Activated naive CD8-positive, alpha-beta T cell treated with anti-CD3 and anti-CD28 coated beads, Interleukin-2, amount 10 ng/mL, durations not matched to agents 7 days and 5 days (primary cell): ENCODE results near the gene RAB36. TPM values are rescaled to one million over a fixed set of nuclear protein-coding genes. Genes with fewer than 3 reads are reported as not detected.
A peak's percentile ranks its signal among the peaks of the same experiment; 100 is the strongest.

Experiments
- ATAC-seq: fragments of 150-1000 bp; cut with Tn5 transposase; one replicate; pipeline ENCODE4 v1.10.0; 2021; ENCODE audit warnings: low read depth, moderate library complexity
- POLR2A ChIA-PET: fragments of 350-600 bp; sonication (Branson Sonifier 250); formaldehyde crosslinking; loops from one replicate; lab custom pipeline; 2021; ENCODE audit warnings: antibody characterized with exemption; lab: Charles Lee
- DNase-seq: peaks from one replicate; pipeline ENCODE4 v3.0.0; 2021
- H3K27ac Mint-ChIP-seq: one replicate; pipeline ENCODE4 v1.8.0; 2022; ENCODE audit warnings: mild to moderate bottlenecking, mixed read lengths
- H3K27me3 Mint-ChIP-seq: one replicate; pipeline ENCODE4 v1.8.0; 2022; ENCODE audit warnings: mild to moderate bottlenecking, moderate library complexity, mixed read lengths
- H3K36me3 Mint-ChIP-seq: one replicate; pipeline ENCODE4 v1.8.0; 2021; ENCODE audit warnings: mild to moderate bottlenecking, mixed read lengths
- H3K4me1 Mint-ChIP-seq: one replicate; pipeline ENCODE4 v1.8.0; 2021; ENCODE audit warnings: mixed read lengths
- H3K4me3 Mint-ChIP-seq: one replicate; pipeline ENCODE4 v1.8.0; 2022; ENCODE audit warnings: mild to moderate bottlenecking, moderate library complexity, mixed read lengths
- H3K9me3 Mint-ChIP-seq: one replicate; pipeline ENCODE4 v1.8.0; 2021; ENCODE audit warnings: mixed read lengths
- total RNA-seq, 2 experiments: library from RNA; stranded (reverse); gene quantifications; one replicate each; pipeline ENCODE4 v1.2.3, GENCODE V29; 2021

The RAB36 gene, protein sequence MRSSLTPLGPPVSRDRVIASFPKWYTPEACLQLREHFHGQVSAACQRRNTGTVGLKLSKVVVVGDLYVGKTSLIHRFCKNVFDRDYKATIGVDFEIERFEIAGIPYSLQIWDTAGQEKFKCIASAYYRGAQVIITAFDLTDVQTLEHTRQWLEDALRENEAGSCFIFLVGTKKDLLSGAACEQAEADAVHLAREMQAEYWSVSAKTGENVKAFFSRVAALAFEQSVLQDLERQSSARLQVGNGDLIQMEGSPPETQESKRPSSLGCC
- total RNA-seq, result 1 to 10 TPM in 1 of 2 experiments, under 1 TPM in 1; 0.68 to 1.3 TPM

DNA sequence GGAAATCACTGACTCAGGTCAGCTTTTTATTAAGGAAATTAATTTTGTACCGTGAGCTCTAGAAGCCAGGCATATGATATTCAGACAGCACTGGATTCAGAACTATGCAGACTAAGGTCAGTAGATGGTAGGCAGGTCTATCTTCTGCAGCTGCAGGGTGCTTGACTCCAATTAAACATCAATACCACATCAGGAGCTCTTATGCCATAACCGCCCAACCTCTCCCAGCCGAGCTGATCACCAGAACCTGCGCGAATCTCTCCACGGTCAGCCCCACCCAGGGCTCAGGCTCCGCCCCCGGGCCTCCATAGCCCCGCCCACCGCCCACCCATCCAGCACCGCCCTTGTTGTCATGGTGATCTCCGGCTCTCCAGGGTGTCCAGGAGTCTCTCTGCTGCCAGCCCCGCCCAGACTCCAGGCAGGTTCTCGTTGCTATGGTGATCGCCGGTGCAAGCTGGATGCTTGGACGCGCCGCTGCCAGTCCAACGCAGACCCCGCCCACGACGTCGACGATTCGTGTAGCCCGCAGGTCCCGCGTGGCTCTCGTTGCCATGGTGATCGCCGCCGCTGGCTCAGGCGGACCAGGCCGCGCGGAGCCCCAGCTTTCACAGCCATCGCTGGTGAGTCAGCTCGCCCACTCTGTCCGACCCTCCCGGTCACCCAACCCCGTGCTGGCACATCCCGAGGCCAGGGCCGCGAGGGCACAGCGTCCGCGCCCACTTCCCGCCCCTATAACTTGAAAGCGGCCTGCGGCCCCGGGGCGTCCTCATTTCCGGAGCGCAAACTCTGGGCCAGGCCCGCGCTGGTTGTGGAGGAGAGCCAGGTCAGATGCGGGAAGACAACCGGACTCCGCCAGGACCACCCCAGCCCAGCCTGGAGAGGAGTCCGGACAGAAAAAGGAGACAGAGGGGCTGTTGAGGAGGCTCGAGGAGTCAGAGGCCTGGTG is at the start of gene RAB36:
RAB36 (plus strand) TSS at position 546 of the 946 bp plus-strand sequence. CDS start 1,140 bp downstream, outside the sequence.
- POLR2A ChIA-PET, result interaction anchor here (0.7 to 1.4 kb wide), 4 partner anchors 8 to 1282 kb away, joined by 3 to 6 read pairs (median 4); partner anchors contain the start of gene ADORA2A

DNA sequence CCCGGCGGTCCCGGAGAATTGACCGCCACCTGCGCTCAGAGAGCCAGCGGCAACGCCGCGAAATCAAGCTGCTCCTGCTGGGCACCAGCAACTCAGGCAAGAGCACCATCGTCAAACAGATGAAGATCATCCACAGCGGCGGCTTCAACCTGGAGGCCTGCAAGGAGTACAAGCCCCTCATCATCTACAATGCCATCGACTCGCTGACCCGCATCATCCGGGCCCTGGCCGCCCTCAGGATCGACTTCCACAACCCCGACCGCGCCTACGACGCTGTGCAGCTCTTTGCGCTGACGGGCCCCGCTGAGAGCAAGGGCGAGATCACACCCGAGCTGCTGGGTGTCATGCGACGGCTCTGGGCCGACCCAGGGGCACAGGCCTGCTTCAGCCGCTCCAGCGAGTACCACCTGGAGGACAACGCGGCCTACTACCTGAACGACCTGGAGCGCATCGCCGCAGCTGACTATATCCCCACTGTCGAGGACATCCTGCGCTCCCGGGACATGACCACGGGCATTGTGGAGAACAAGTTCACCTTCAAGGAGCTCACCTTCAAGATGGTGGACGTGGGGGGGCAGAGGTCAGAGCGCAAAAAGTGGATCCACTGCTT is 49.4 kb upstream of the RAB36 start:
- H3K27ac Mint-ChIP-seq, result no peak overlapping the region
- H3K9me3 Mint-ChIP-seq, result no peaks in the 10 kb centered on the region
- H3K4me1 Mint-ChIP-seq, result no peaks in the 10 kb centered on the region
- no peak for ATAC-seq
- no peak overlapping the region for H3K4me3 Mint-ChIP-seq
- DNase-seq, result no peak
- H3K27me3 Mint-ChIP-seq, result no peaks in the 10 kb centered on the region
- H3K36me3 Mint-ChIP-seq, result no peaks in the 10 kb centered on the region
- POLR2A ChIA-PET, result no interaction called here

More for the DNA sequence above, at the start of gene RAB36:
- Mint-ChIP-seq H3K27ac (peak within 1 kb of the TSS; percentile 54), H3K4me1 (peaks cover 28% of the 10 kb centered on the region), H3K27me3 (no peaks in the 10 kb centered on the region), H3K4me3 (peak within 1 kb of the TSS; percentile 78), H3K9me3 (no peaks in the 10 kb centered on the region), H3K36me3 (peaks cover 2% of the 10 kb centered on the region)
- peak; percentile 40 for ATAC-seq
- peak; percentile 85 for DNase-seq

DNA sequence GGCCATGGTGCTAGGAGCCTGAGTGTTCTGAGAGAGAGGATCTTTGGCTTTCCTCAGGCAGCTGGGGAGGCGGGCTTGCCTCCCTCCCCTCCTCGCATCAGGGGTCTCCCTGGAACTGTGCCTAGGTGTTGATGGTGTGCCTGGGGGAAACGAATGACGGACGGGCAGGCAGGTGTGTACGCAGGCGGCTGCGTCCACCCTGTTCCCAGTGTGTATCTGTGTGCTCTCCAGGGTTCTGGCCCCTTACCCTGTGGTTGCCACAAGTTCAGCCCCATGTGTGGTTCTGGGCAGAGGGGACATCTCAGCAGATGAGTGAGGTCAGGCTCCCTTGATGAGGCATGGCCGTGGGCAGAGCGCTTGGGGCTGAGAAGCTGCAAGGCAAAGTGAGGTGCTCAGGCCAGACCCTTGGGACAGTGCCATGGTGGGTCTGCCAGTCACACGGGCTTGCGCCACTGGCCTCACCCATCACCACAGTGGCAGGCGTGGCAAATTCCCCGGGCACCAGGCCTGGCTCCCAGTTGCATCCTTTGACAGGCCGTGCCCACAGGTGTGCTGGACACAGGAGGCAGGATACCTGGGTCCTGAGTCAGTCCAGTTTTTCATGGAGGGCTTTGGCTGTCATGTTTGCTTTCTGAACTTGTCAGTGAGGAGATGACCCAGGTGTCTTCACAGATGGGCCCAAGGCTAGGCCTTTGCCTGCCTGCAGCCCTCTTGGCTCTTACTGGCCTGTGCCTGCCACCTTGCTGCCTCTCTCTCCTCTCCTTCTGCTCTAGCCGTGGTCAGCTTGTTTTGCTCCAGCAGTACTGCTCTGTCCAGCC is 47.7 kb upstream of the RAB36 start:
- H3K36me3 Mint-ChIP-seq, result no peaks in the 10 kb centered on the region
- ATAC-seq (no peak), DNase-seq (no peak)
- H3K4me3 Mint-ChIP-seq, result no peak overlapping the region
- H3K9me3 Mint-ChIP-seq, result no peaks in the 10 kb centered on the region
- H3K4me1 Mint-ChIP-seq, result no peaks in the 10 kb centered on the region
- H3K27ac Mint-ChIP-seq, result no peak overlapping the region
- POLR2A ChIA-PET, result no interaction called here
- no peaks in the 10 kb centered on the region for H3K27me3 Mint-ChIP-seq

DNA sequence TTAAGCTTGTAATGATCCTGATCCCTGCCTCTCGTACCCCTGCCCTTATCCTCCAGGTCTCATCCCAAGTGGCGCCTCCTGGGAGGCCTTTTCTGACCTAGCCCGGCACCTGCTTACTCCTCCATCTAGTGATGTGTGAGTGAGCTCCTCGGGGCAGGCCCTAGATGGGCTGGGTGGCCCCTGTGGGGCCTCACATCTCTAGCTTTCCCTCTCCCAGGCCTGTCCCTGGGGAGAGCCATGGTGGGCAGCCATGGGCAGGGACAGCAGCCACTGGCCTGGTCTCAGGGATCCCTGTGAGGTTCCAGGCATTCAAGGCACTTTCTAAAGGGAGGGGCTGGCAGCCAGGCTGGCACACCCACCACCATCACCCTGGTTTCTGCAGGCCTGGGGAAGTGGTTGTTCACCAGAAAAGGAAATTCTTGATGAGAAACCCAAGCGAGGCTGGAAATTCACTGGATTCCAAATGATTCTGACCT is 47.0 kb upstream of the RAB36 start:
- no peak overlapping the region for H3K27ac Mint-ChIP-seq
- no peaks in the 10 kb centered on the region for H3K4me1 Mint-ChIP-seq
- no peaks in the 10 kb centered on the region for H3K36me3 Mint-ChIP-seq
- H3K27me3 Mint-ChIP-seq, result no peaks in the 10 kb centered on the region
- no peaks in the 10 kb centered on the region for H3K9me3 Mint-ChIP-seq
- no peak for DNase-seq
- H3K4me3 Mint-ChIP-seq, result no peak overlapping the region
- POLR2A ChIA-PET, result no interaction called here
- no peak for ATAC-seq

DNA sequence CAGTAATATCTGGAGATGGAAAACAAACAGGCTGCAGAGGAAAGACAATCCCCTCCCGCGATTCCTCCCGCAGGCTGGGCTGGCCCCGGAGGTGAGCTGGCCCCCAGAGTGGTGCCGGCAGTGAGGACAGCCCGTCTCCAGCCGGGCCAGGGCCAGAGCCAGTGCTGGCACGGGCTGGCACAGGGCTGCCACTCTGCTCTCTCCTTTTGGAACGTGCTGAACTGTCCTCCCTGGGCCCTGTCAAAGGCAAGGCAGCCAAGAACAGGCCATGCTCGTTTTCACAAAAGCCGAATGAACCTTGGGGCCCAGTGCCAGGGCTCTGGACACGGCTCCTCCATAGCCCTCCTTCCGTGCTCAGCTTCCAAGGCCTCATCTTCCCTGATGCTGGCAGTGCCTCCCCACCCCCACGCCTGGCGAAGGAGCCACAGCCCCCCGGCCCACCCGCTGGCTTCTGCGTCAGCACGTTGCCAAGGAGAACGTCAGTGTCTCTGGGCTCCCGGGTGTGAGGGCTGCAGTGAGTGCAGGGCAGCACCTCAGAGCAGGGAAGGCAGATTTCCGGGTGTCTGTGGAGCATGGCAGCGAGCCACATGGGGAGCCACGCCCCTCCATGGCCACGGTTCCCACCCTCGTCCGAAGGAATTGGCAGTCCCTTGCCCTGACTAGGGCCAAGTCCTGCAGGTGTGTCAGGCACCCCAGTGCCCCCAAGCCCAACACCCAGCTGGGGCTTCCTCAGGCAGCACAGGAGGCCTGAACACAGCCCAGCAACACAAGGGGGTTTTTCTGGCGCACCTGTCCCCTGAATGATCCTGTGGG is 46.4 kb upstream of the RAB36 start:
- DNase-seq (no peak), ATAC-seq (no peak)
- Mint-ChIP-seq H3K36me3 (no peaks in the 10 kb centered on the region), H3K4me3 (no peak overlapping the region), H3K4me1 (no peaks in the 10 kb centered on the region), H3K9me3 (no peaks in the 10 kb centered on the region), H3K27me3 (no peaks in the 10 kb centered on the region), H3K27ac (no peak overlapping the region)
- POLR2A ChIA-PET, result no interaction called here

DNA sequence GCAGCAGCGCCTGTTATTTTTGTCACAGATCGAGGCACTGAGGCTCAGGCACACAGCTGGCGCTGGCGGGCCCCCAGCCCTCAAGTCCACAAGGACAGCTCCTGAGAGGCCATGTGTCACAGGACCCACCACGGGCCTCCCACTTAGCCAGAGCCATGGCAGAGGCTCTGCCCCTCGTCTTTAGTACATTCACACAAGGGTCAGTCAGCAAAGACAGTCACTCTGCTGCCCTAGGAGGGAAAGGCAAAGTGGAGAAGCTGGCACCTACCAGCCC is 45.8 kb upstream of the RAB36 start:
- Mint-ChIP-seq H3K27ac (no peak overlapping the region), H3K4me3 (no peak overlapping the region), H3K4me1 (no peaks in the 10 kb centered on the region), H3K36me3 (no peaks in the 10 kb centered on the region), H3K27me3 (no peaks in the 10 kb centered on the region), H3K9me3 (no peaks in the 10 kb centered on the region)
- ATAC-seq (no peak), DNase-seq (no peak)
- POLR2A ChIA-PET, result no interaction called here

DNA sequence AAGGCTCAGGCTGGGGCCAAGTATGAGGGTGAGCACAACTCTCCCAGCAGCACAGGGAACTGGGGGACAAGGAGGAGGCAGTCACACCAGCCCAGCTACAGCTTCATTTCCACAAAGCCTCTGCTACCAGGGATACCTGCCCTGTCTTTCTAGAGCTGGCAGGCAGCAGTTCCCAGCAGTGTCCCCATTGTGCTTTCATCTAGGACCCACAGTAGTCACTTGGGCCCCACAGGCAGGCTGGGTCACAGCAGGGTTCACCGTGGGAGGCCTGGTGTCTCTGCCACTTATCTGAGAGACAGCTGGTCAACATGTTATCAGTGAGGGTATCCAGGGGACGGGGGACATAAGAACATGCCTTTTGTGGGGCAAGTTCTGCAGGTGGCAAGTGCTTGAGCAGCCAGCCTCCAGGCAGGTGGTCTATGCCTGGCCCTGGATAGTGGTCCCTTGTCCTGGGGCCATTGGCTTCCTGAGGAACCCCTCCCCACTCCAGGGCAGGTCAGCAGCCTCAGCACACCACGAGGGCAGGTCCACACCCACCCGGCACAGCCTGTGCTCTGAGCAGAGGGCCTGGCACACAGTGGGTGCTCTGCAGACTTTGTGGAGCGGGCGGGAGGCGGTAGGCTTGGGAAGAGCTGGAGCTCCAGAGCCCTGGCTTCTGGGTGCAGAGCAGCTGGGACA is 45.0 kb upstream of the RAB36 start:
- H3K36me3 Mint-ChIP-seq, result no peaks in the 10 kb centered on the region
- H3K27ac Mint-ChIP-seq, result no peak overlapping the region
- H3K9me3 Mint-ChIP-seq, result no peaks in the 10 kb centered on the region
- POLR2A ChIA-PET, result interaction anchor here (0.5 kb wide), 1 partner anchor 819 kb away, joined by 5 read pairs; no protein-coding TSS in a partner anchor
- ATAC-seq, result no peak
- H3K4me3 Mint-ChIP-seq, result no peak overlapping the region
- no peaks in the 10 kb centered on the region for H3K27me3 Mint-ChIP-seq
- H3K4me1 Mint-ChIP-seq, result no peaks in the 10 kb centered on the region
- no peak for DNase-seq

DNA sequence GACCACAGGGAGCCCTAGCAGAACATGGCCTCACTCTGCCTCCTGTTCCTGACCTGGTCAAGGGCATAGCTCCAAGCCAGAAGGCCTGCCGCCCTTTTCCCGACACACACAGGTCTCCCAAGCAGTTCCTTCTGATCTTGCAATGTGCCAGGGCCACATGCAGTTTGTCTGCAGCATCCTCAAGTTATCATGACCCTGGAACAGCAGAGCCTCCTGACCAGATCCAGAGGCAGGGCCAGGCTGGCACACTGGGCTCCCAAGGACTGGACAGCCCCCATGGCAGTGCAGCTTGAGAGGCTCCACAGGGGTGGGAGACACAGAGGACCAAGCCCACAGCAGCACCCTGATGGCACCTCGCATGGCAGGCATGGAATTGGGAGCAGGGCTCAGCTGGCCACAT is 43.8 kb upstream of the RAB36 start:
- Mint-ChIP-seq H3K9me3 (no peaks in the 10 kb centered on the region), H3K27me3 (no peaks in the 10 kb centered on the region), H3K27ac (no peak overlapping the region), H3K4me1 (no peaks in the 10 kb centered on the region), H3K36me3 (no peaks in the 10 kb centered on the region), H3K4me3 (no peak overlapping the region)
- POLR2A ChIA-PET, result no interaction called here
- ATAC-seq (no peak), DNase-seq (no peak)

DNA sequence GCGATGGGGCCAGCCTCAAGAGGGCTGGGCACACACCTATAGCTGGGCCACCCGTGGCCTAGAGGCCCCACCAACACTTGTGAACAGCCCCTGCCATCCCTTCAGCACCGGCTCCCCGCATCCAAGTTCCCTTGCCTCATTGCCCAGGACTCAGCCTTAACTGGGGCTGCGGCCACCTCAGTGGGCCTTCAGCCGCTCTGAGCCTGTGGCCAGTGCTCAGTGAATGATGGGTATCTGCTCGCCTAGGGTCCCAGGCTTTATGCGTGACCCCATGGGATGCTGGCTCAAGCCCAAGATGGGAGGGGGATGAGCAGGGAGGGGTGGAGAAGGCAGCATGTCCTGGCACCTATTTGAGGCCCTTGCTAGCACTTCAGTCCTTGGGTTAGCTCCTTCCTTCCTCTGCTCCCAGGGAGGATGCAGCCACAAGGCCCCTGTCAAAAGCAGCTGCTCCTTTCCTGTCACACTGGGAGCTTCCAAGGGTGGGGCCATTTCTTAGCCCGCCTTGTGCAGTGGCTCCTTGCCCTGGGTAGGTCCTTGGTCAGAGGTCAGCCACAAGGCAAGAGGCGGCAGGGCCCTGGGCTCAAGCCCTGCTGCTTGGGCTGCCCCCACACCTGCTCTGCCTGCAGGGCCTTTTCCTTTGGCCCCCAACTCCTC is 43.1 kb upstream of the RAB36 start:
- Mint-ChIP-seq H3K27me3 (no peaks in the 10 kb centered on the region), H3K27ac (no peak overlapping the region), H3K36me3 (no peaks in the 10 kb centered on the region), H3K4me1 (no peaks in the 10 kb centered on the region), H3K9me3 (no peaks in the 10 kb centered on the region), H3K4me3 (no peak overlapping the region)
- DNase-seq, result no peak
- POLR2A ChIA-PET, result no interaction called here
- ATAC-seq, result no peak

DNA sequence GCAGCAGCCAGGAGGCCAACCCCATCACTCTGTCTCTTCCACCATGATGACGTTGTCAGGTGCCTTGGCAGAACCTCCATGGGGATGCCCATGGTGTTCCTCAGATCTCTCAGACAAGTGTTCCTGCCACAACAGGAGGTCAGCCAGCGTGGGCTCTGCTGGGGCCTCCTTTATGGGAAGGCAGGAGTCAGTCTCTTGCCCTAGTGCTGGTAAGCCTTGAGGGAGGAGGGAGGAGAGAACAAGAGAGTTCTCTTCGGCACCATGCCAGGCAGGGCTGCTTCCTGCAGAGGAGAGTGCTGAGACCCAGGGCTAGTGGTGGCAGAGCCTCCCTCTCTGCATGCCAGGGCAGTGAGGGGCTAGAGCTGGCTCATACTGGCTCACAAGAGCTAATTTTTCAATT is 42.5 kb upstream of the RAB36 start:
- Mint-ChIP-seq H3K27me3 (no peaks in the 10 kb centered on the region), H3K27ac (no peak overlapping the region), H3K4me3 (no peak overlapping the region), H3K4me1 (no peaks in the 10 kb centered on the region), H3K9me3 (no peaks in the 10 kb centered on the region), H3K36me3 (no peaks in the 10 kb centered on the region)
- ATAC-seq (no peak), DNase-seq (no peak)
- POLR2A ChIA-PET, result no interaction called here

DNA sequence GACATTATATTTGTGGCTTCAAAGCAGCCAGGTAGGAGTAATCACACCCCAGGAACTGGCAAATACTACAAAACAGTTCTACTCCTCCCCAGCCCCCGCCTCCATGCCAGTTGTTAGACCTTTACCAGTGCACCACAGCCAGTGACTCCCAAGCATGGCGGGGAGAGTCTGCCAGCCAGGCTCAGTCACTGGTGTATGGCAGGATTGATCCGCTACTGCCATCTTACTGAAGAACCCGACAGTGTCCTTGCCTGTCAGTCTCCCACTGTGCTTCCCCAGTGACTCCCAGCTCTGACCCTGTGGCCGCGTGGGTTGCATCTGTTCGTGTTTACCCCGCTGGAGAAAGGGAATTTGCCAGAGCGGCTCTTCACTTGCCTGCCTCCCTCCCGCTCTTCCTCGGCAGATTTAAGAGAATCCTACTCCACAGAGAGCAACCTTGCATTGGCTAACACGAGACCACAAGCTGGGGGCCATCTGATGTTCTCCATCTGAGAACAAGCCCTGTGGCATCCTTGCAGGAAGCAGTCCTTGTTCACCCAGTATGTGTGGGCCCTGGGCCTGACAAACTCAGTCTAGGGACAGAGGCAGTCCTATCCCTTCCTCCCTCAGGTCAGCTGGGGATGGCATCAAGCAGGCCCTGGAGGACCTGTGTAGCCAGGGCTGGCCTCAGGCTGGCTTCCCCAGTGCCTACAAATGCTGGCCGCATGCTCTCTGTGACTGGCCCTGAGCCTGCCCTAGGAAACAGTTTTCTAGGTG is 41.9 kb upstream of the RAB36 start:
- Mint-ChIP-seq H3K4me1 (no peaks in the 10 kb centered on the region), H3K27ac (no peak overlapping the region), H3K27me3 (no peaks in the 10 kb centered on the region), H3K36me3 (no peaks in the 10 kb centered on the region), H3K4me3 (no peak overlapping the region), H3K9me3 (no peaks in the 10 kb centered on the region)
- ATAC-seq (no peak), DNase-seq (no peak)
- POLR2A ChIA-PET, result no interaction called here
